ENCODE data around the gene STBD1. TPM values are rescaled to one million over a fixed set of nuclear protein-coding genes. Genes with fewer than 3 reads are reported as not detected.

The STBD1 gene
- total and polyA plus RNA-seq, 9 of the 15 experiments (the other 6 are each of a cell fraction or from before 2014, with no cell fraction given), result 0.08 to 0.64 (median 0.27) TPM; not detected in 2

GRCh38 chr4:76334885-76335284 is 28.4 kb downstream of the STBD1 start (continued):
- peak; percentile 85 for TF ChIP-seq FOSL1 (tag; conservative IDR thresholded peaks at IDR 0.05)
- no peak for TF ChIP-seq BRCA1 (IDR thresholded peaks at IDR 0.05)
- TF ChIP-seq BRCA1 (CRISPR knock-in tag; IDR thresholded peaks at IDR 0.05), result no peak
- TF ChIP-seq TOE1 (IDR thresholded peaks at IDR 0.05; ENCODE audit: borderline replicate concordance), result no peak
- TF ChIP-seq TOE1 (CRISPR knock-in tag; IDR thresholded peaks at IDR 0.05; ENCODE audit: borderline replicate concordance, low read depth), result no peak
- TF ChIP-seq TEAD1 (CRISPR knock-in tag; IDR thresholded peaks at IDR 0.05), result no peak
- TF ChIP-seq PTBP1 (IDR thresholded peaks at IDR 0.05; ENCODE audit: low read depth, low read length), result no peak
- no peak for TF ChIP-seq SRSF9 (IDR thresholded peaks at IDR 0.05; ENCODE audit: borderline replicate concordance, low read depth, low read length)
- TF ChIP-seq ZZZ3 (IDR thresholded peaks at IDR 0.05), result no peak
- no peak for TF ChIP-seq SRF (CRISPR knock-in tag; IDR thresholded peaks at IDR 0.05)

- no peaks in the 10 kb centered on the region for H4K20me1 ChIP-seq (replicated peaks; ENCODE audit: control insufficient read depth, insufficient read depth, low read length)
- FAIRE-seq, result peak; percentile 19
- no peak overlapping the region for H3K4me2 ChIP-seq (ENCODE audit: insufficient read depth, low read length)
- H3K4me3 ChIP-seq, result no peak overlapping the region
- no peaks in the 10 kb centered on the region for H3K79me2 ChIP-seq (ENCODE audit: control insufficient read depth, insufficient read depth, low read length)
- TF ChIP-seq AFF1 (IDR thresholded peaks at IDR 0.05; ENCODE audit: low read depth in 1 of 2, partially characterized antibody in 2 of 2), result no peak
- TF ChIP-seq ZNF436 (CRISPR knock-in tag; IDR thresholded peaks at IDR 0.05), result no peak
- TF ChIP-seq CBX8 (IDR thresholded peaks at IDR 0.05; ENCODE audit: borderline replicate concordance, extremely low read depth, low read depth, low read length, poor library complexity, severe bottlenecking), result no peak
- no peak for TF ChIP-seq KLF10 (CRISPR knock-in tag; IDR thresholded peaks at IDR 0.05)
- no peak for TF ChIP-seq CHD2 (IDR thresholded peaks at IDR 0.05; ENCODE audit: low read depth, low read length)
- no peak for TF ChIP-seq ZNF282 (CRISPR knock-in tag; IDR thresholded peaks at IDR 0.05)
- TF ChIP-seq ZNF3 (CRISPR knock-in tag; IDR thresholded peaks at IDR 0.05), result no peak
- TF ChIP-seq E2F3 (CRISPR knock-in tag; IDR thresholded peaks at IDR 0.05), result no peak
- H3K9me1 ChIP-seq (ENCODE audit: control insufficient read depth, insufficient read depth, low read length), result no peaks in the 10 kb centered on the region
- in situ Hi-C loops (cut with MboI) (no loop called here), intact Hi-C loops (cut with micrococcal nuclease) (no loop called here)
- H3K9ac ChIP-seq (ENCODE audit: insufficient read depth in 1 of 2, low read depth in 2 of 2, low read length in 2 of 2), result no peak overlapping the region
- no peak overlapping the region for H3K27ac ChIP-seq (ENCODE audit: extremely low read depth, low read depth, low read length)
- 18% methylated on average over 2 of the region's 2 CpGs for WGBS (ENCODE audit: insufficient coverage, low coverage, missing lambda C conversion rate)
- H2AFZ ChIP-seq (ENCODE audit: low read depth, low read length), result peak overlapping the region; percentile 63
- H3K4me1 ChIP-seq (replicated peaks in 1 of 2; ENCODE audit: control insufficient read depth in 2 of 2, insufficient read depth in 2 of 2, low read length in 2 of 2), result peaks cover 0 to 8% of the 10 kb centered on the region in 2 experiments; a peak in 2 of 5 replicates
- CTCF ChIA-PET (ENCODE audit: low intra/inter-chr PET ratio), result no interaction called here
- no TSS peak for BruUV-seq (replicated peaks)
- no peaks in the 10 kb centered on the region for H3K9me3 ChIP-seq (replicated peaks; ENCODE audit: control insufficient read depth, insufficient read depth, low read depth, low read length)
- POLR2A ChIA-PET, result interaction anchor here (0.6 kb wide), 1 partner anchor 11 kb away, joined by 3 read pairs; no protein-coding TSS in a partner anchor
- no peak for ATAC-seq
- no peaks in the 10 kb centered on the region for H3K36me3 ChIP-seq (ENCODE audit: control insufficient read depth, insufficient read depth, low read length)
- DNase-seq (ENCODE audit: extremely low read depth in 1 of 4, low spot score in 3 of 4), result no peak
- H3K27me3 ChIP-seq (ENCODE audit: control insufficient read depth in 2 of 2, insufficient read depth in 2 of 2, low read length in 2 of 2), result no peaks in the 10 kb centered on the region
These were observed 32.8 kb downstream of the STBD1 start for GRCh38 chr4:76339364-76339763.
